ENCODE results near the gene ARRDC3.

The ARRDC3 gene

GRCh38 chr5:91379246-91379913 lies 3.7 kb downstream of the ARRDC3 start:
- peak overlapping the region; percentile 63 for H3K4me3 ChIP-seq (ENCODE audit: severe bottlenecking)
- no peak for TF ChIP-seq CTCF (IDR thresholded peaks at IDR 0.05; ENCODE audit: poor library complexity, severe bottlenecking)

GRCh38 chr5:91378752-91379211 lies 4.3 kb downstream of the ARRDC3 start:
- no peak for TF ChIP-seq CTCF (IDR thresholded peaks at IDR 0.05; ENCODE audit: poor library complexity, severe bottlenecking)
- no peak for DNase-seq (ENCODE audit: low spot score)
- H3K4me3 ChIP-seq (ENCODE audit: severe bottlenecking) = peak overlapping the region; percentile 63
- peak overlapping the region; percentile 97 for H3K27ac ChIP-seq (ENCODE audit: poor library complexity, severe bottlenecking)
- no peaks in the 10 kb centered on the region for H3K27me3 ChIP-seq (ENCODE audit: insufficient read depth, poor library complexity, severe bottlenecking)
- peaks cover 19% of the 10 kb centered on the region for H3K4me1 ChIP-seq (ENCODE audit: insufficient read depth, poor library complexity, severe bottlenecking)
- H3K9me3 ChIP-seq (ENCODE audit: severe bottlenecking) = no peaks in the 10 kb centered on the region
- ATAC-seq (ENCODE audit: low read depth) = no peak
- H3K36me3 ChIP-seq (ENCODE audit: low read depth) = peaks cover 85% of the 10 kb centered on the region

More at GRCh38 chr5:91379246-91379913, 3.7 kb downstream of the ARRDC3 start:
- DNase-seq (ENCODE audit: low spot score) (no peak), ATAC-seq (ENCODE audit: low read depth) (no peak)
- peak overlapping the region; percentile 97 for H3K27ac ChIP-seq (ENCODE audit: poor library complexity, severe bottlenecking)
- H3K36me3 ChIP-seq (ENCODE audit: low read depth) = peaks cover 79% of the 10 kb centered on the region
- no peaks in the 10 kb centered on the region for H3K27me3 ChIP-seq (ENCODE audit: insufficient read depth, poor library complexity, severe bottlenecking)
- H3K9me3 ChIP-seq (ENCODE audit: severe bottlenecking) = no peaks in the 10 kb centered on the region
- peaks cover 20% of the 10 kb centered on the region for H3K4me1 ChIP-seq (ENCODE audit: insufficient read depth, poor library complexity, severe bottlenecking)

GRCh38 chr5:91374893-91375520 lies 8.1 kb downstream of the ARRDC3 start:
- Histone ChIP-seq H3K4me3 (ENCODE audit: severe bottlenecking) (no peak overlapping the region), H3K27me3 (ENCODE audit: insufficient read depth, poor library complexity, severe bottlenecking) (no peaks in the 10 kb centered on the region), H3K4me1 (ENCODE audit: insufficient read depth, poor library complexity, severe bottlenecking) (peaks cover 19% of the 10 kb centered on the region), H3K27ac (ENCODE audit: poor library complexity, severe bottlenecking) (no peak overlapping the region), H3K9me3 (ENCODE audit: severe bottlenecking) (no peaks in the 10 kb centered on the region), H3K36me3 (ENCODE audit: low read depth) (peaks cover 98% of the 10 kb centered on the region)
- TF ChIP-seq CTCF (IDR thresholded peaks at IDR 0.05; ENCODE audit: poor library complexity, severe bottlenecking) = no peak
- DNase-seq (ENCODE audit: low spot score) = no peak
- no peak for ATAC-seq (ENCODE audit: low read depth)

- no peaks in the 10 kb centered on the region for H3K27me3 ChIP-seq (ENCODE audit: insufficient read depth, poor library complexity, severe bottlenecking)
- peaks cover 16% of the 10 kb centered on the region for H3K4me1 ChIP-seq (ENCODE audit: insufficient read depth, poor library complexity, severe bottlenecking)
- ATAC-seq (ENCODE audit: low read depth) (no peak), DNase-seq (ENCODE audit: low spot score) (no peak)
- no peak for TF ChIP-seq CTCF (IDR thresholded peaks at IDR 0.05; ENCODE audit: poor library complexity, severe bottlenecking)
- H3K36me3 ChIP-seq (ENCODE audit: low read depth) = peaks cover 100% of the 10 kb centered on the region
- no peaks in the 10 kb centered on the region for H3K9me3 ChIP-seq (ENCODE audit: severe bottlenecking)
- H3K4me3 ChIP-seq (ENCODE audit: severe bottlenecking) = no peak overlapping the region
- H3K27ac ChIP-seq (ENCODE audit: poor library complexity, severe bottlenecking) = no peak overlapping the region
Observed at GRCh38 chr5:91373600-91373999, 9.5 kb downstream of the ARRDC3 start.

GRCh38 chr5:91373006-91373405 lies 10.1 kb downstream of the ARRDC3 start:
- Histone ChIP-seq H3K9me3 (ENCODE audit: severe bottlenecking) (no peaks in the 10 kb centered on the region), H3K36me3 (ENCODE audit: low read depth) (peaks cover 100% of the 10 kb centered on the region), H3K27me3 (ENCODE audit: insufficient read depth, poor library complexity, severe bottlenecking) (no peaks in the 10 kb centered on the region), H3K4me1 (ENCODE audit: insufficient read depth, poor library complexity, severe bottlenecking) (peaks cover 10% of the 10 kb centered on the region), H3K27ac (ENCODE audit: poor library complexity, severe bottlenecking) (no peak overlapping the region), H3K4me3 (ENCODE audit: severe bottlenecking) (no peak overlapping the region)
- TF ChIP-seq CTCF (IDR thresholded peaks at IDR 0.05; ENCODE audit: poor library complexity, severe bottlenecking) = no peak
- no peak for DNase-seq (ENCODE audit: low spot score)
- no peak for ATAC-seq (ENCODE audit: low read depth)
